Mucosa of descending colon (tissue), 3 donors: ENCODE data around the gene LMO2. TPM values are rescaled to one million over a fixed set of nuclear protein-coding genes. Genes with fewer than 3 reads are reported as not detected.

Experiments
- ATAC-seq: fragments of 200-7000 bp; cut with Tn5 transposase; one replicate; pipeline ENCODE4 v1.9.1; 2020; ENCODE audit warnings: mild to moderate bottlenecking, moderate library complexity
- DNase-seq, 3 donors: peaks; one replicate each; pipeline ENCODE4 v3.0.0-alpha.2; 2020
- H3K36me3 ChIP-seq: fragments of 200-600 bp; one replicate; pipeline ENCODE4 v1.8.0; 2021; ENCODE audit warnings: low read depth, mild to moderate bottlenecking
- H3K4me1 ChIP-seq: fragments of 200-600 bp; one replicate; pipeline ENCODE4 v1.8.0; 2021; ENCODE audit warnings: low read depth, mild to moderate bottlenecking
- H3K4me3 ChIP-seq: fragments of 200-600 bp; one replicate; pipeline ENCODE4 v1.8.0; 2021; ENCODE audit warnings: mild to moderate bottlenecking
- H3K9me3 ChIP-seq: fragments of 200-600 bp; one replicate; pipeline ENCODE4 v1.8.0; 2021; ENCODE audit warnings: mild to moderate bottlenecking
- CTCF ChIP-seq: fragments of 200-600 bp; IDR thresholded peaks from one replicate; pipeline ENCODE4 v1.8.0; 2022; ENCODE audit warnings: antibody characterized with exemption, mild to moderate bottlenecking
- intact Hi-C, 2 donors: fragments of 100-400 bp; cut with DNase I in 1 of 2; cut with micrococcal nuclease in 1 of 2; formaldehyde crosslinking; loops; one replicate each; pipeline versions ENCODE4 v1.11.0 to v1.11.1; 2022; cut with DNase I, micrococcal nuclease
- long read RNA-seq, 2 donors: library from polyadenylated mRNA; unstranded; transcript quantifications; one replicate each; pipeline ENCODE4 v2.0.0, GENCODE V29; 2019 to 2021
- total RNA-seq, 3 donors: library from RNA; stranded (reverse); fragmentation: NEBNext Ultra II Directional in 2 of 3; extraction: Animal tissue kit (Norgen Biotek cat#: 25700) in 2 of 3; gene quantifications; one replicate each; pipeline versions ENCODE4 v1.2.1 to v1.2.4, GENCODE V29; 2021 to 2023
- donor health status: DM: no; HTN: no; CAD: no; lungs with moderate emphysema.
- donor health status: DM: no; HTN: no; CAD: no.
- donor health status: DM: no; HTN: yes; CAD: no.

The LMO2 gene
- total RNA-seq: 10 to 100 TPM in 1 of 3 donors, 1 to 10 TPM in 2; 7.5 to 12.1 (median 9.7) TPM
- long read RNA-seq, donor 1, transcript LMO2-202 (3 exons, 1,687 nt): major isoform, 21 of 35 reads
- long read RNA-seq, donor 1, partial matches to known transcripts: 8 of 35 reads
- long read RNA-seq, donor 1, other reads (novel, unspliced or antisense): 6 of 35 reads
- long read RNA-seq, donor 2, partial matches to known transcripts: 0 of 1 reads
- long read RNA-seq, donor 2, other reads (novel, unspliced or antisense): 0 of 1 reads

- Histone ChIP-seq H3K36me3 (no peaks in the 10 kb centered on the region), H3K9me3 (no peaks in the 10 kb centered on the region), H3K4me3 (no peak within 1 kb of the TSS), H3K4me1 (no peaks in the 10 kb centered on the region)
- ATAC-seq (no peak), DNase-seq (no peak)
- intact Hi-C loops: no loop called here
- TF ChIP-seq CTCF: no peak
These were observed at the start of gene LMO2 for GRCh38 chr11:33891714-33892327. Gene LMO2, minus strand, starts transcription at chr11:33892076. Its CDS starts 22,360 bp downstream, at chr11:33869716.

- no peak overlapping the region for H3K4me3 ChIP-seq
- no peak for DNase-seq
- TF ChIP-seq CTCF: no peak
- H3K9me3 ChIP-seq: no peaks in the 10 kb centered on the region
- no peaks in the 10 kb centered on the region for H3K4me1 ChIP-seq
- intact Hi-C loops: no loop called here
- no peaks in the 10 kb centered on the region for H3K36me3 ChIP-seq
- no peak for ATAC-seq
These were observed 48.6 kb upstream of the LMO2 start for GRCh38 chr11:33940538-33940815.

- TF ChIP-seq CTCF: no peak
- no peaks in the 10 kb centered on the region for H3K4me1 ChIP-seq
- ATAC-seq: peak; percentile 29
These were observed 45.1 kb upstream of the LMO2 start for GRCh38 chr11:33936725-33937604.

GRCh38 chr11:33935461-33936456 is 43.9 kb upstream of the LMO2 start:
- no peaks in the 10 kb centered on the region for H3K9me3 ChIP-seq
- intact Hi-C loops: no loop called here
- no peak for TF ChIP-seq CTCF
- no peak for ATAC-seq
- no peak for DNase-seq
- no peaks in the 10 kb centered on the region for H3K36me3 ChIP-seq
- no peak overlapping the region for H3K4me3 ChIP-seq
- H3K4me1 ChIP-seq: no peaks in the 10 kb centered on the region

More at GRCh38 chr11:33936725-33937604, 45.1 kb upstream of the LMO2 start:
- intact Hi-C loops: no loop called here
- DNase-seq: peak in 1 of 3 donors; percentile 12
- no peaks in the 10 kb centered on the region for H3K36me3 ChIP-seq
- H3K4me3 ChIP-seq: no peak overlapping the region
- H3K9me3 ChIP-seq: no peaks in the 10 kb centered on the region

GRCh38 chr11:33935005-33935404 is 43.1 kb upstream of the LMO2 start:
- ATAC-seq: no peak

More at GRCh38 chr11:33935005-33935404, 43.1 kb upstream of the LMO2 start:
- TF ChIP-seq CTCF: no peak
- no peaks in the 10 kb centered on the region for H3K4me1 ChIP-seq
- intact Hi-C loops: no loop called here
- H3K9me3 ChIP-seq: no peaks in the 10 kb centered on the region
- no peak for DNase-seq
- no peak overlapping the region for H3K4me3 ChIP-seq
- no peaks in the 10 kb centered on the region for H3K36me3 ChIP-seq
